Thyroid gland (tissue), 4 donors: Measurements from ENCODE around the gene TRIOBP. TPM values are rescaled to one million over a fixed set of nuclear protein-coding genes. Genes with fewer than 3 reads are reported as not detected.

Experiments
- DNase-seq, 2 donors: peaks; one replicate each; pipeline ENCODE4 v3.0.0-alpha.2; 2019
- H3K27ac ChIP-seq, 3 donors: fragments of 200-600 bp; sonication (generic); 1 replicate in 2 of 3; 2 replicates in 1 of 3; pipeline ENCODE4 v1.5.1; 2016 to 2019; ENCODE audit warnings: mild to moderate bottlenecking in 1 of 3, moderate library complexity in 1 of 3
- H3K27me3 ChIP-seq: fragments of 200-600 bp; sonication (generic); one replicate; pipeline ENCODE4 v1.5.1; 2019
- H3K36me3 ChIP-seq, 2 donors: fragments of 200-600 bp; sonication (generic); one replicate each; pipeline ENCODE4 v1.5.1; 2016 to 2019
- H3K4me1 ChIP-seq, 2 donors: fragments of 200-600 bp; sonication (generic); one replicate each; pipeline ENCODE4 v1.5.1; 2017 to 2019
- H3K4me3 ChIP-seq, 3 donors: fragments of 200-600 bp; sonication (generic); replicated peaks in 1 of 3; 1 replicate in 2 of 3; 2 replicates in 1 of 3; pipeline ENCODE4 v1.5.1; 2016; ENCODE audit warnings: mild to moderate bottlenecking in 1 of 3
- H3K9me3 ChIP-seq: fragments of 200-600 bp; sonication (generic); one replicate; pipeline ENCODE4 v1.5.1; 2017
- POLR2A ChIP-seq, 2 donors: fragments of 450-650 bp; IDR thresholded peaks; one replicate each; pipeline ENCODE4 v1.6.1; 2017; ENCODE audit warnings: antibody characterized with exemption in 2 of 2, mild to moderate bottlenecking in 2 of 2, moderate library complexity in 1 of 2
- WGBS, 2 donors: methylation state at CpG; one replicate each; pipeline ENCODE4 v1.1.5; 2017; 5-methylcytosine and 5-hydroxymethylcytosine counted together
- intact Hi-C: fragments of 100-400 bp; cut with DNase I; formaldehyde crosslinking; loops from one replicate; pipeline ENCODE4 v1.15.1; 2023
- total RNA-seq, 4 donors: library from RNA; depleted of rRNA; stranded (reverse); fragments of >200 nt; gene quantifications; one replicate each; pipeline ENCODE4 v1.2.3, GENCODE V29; 2016
- TF ChIP-seq, protein P1 (sequence below), 6 experiments: fragments of 200-600 bp in 3 of 6; fragments of 450-650 bp in 3 of 6; sonication (generic) in 3 of 6; IDR thresholded peaks; one replicate each; pipeline ENCODE4 v1.5.1; 2016 to 2019; ENCODE audit warnings: antibody characterized with exemption in 6 of 6, mild to moderate bottlenecking in 2 of 6, inconsistent platforms in 1 of 6, moderate library complexity in 1 of 6

TRIOBP gene
- total RNA-seq, 4 donors from 2014 or later: 120 to 150 (median 140) TPM

GRCh38 chr22:37662039-37662438 lies 34.8 kb upstream of the TRIOBP start:
- H3K9me3 ChIP-seq: no peaks in the 10 kb centered on the region
- WGBS, 2 donors: 85 to 93% methylated on average over 5 of the region's 5 CpGs
- TF ChIP-seq, protein P1, sequence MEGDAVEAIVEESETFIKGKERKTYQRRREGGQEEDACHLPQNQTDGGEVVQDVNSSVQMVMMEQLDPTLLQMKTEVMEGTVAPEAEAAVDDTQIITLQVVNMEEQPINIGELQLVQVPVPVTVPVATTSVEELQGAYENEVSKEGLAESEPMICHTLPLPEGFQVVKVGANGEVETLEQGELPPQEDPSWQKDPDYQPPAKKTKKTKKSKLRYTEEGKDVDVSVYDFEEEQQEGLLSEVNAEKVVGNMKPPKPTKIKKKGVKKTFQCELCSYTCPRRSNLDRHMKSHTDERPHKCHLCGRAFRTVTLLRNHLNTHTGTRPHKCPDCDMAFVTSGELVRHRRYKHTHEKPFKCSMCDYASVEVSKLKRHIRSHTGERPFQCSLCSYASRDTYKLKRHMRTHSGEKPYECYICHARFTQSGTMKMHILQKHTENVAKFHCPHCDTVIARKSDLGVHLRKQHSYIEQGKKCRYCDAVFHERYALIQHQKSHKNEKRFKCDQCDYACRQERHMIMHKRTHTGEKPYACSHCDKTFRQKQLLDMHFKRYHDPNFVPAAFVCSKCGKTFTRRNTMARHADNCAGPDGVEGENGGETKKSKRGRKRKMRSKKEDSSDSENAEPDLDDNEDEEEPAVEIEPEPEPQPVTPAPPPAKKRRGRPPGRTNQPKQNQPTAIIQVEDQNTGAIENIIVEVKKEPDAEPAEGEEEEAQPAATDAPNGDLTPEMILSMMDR (IDR thresholded peaks at IDR 0.05): no peak
- TF ChIP-seq POLR2A (IDR thresholded peaks at IDR 0.05): no peak
- H3K36me3 ChIP-seq: no peaks in the 10 kb centered on the region
- intact Hi-C loops: no loop called here
- no peaks in the 10 kb centered on the region for H3K27me3 ChIP-seq
- no peak overlapping the region for H3K4me3 ChIP-seq
- H3K4me1 ChIP-seq: peaks cover 19 to 32% of the 10 kb centered on the region in 2 donors
- H3K27ac ChIP-seq: peak overlapping the region in 1 of 3 donors; percentile 28
- DNase-seq: no peak

DNA sequence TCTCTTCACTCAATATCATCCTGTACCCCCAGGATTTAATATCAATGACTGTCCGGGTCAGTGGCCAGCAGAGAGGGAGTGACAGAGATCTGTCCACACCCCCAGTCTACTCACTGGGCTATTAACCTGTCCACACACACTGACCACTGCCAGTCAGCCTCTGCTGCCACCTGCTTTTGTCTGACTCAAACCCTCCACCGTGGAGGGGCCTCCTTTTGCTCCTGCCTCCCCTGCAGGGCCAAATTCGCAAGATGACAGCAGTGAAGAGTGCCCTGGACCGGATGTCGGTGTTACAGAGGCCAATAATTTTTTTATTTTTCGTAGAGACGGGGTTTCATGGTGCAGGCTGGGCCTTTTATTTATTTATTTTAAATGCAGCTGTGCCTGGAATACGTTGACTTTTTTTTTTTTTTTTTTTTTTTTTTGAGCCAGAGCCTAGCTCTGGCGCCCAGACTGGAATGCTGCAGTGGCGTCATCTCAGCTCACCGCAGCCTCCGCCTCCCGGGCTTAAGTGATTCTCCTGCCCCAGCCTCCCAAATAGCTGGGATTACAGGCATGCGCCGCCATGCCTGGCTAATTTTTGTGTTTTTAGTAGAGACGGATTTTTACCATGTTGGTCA lies 33.2 kb upstream of the TRIOBP start:
- peaks cover 15 to 31% of the 10 kb centered on the region in 2 donors for H3K4me1 ChIP-seq
- no peak overlapping the region for H3K27ac ChIP-seq
- H3K4me3 ChIP-seq: no peak overlapping the region
- no peak for DNase-seq
- no peaks in the 10 kb centered on the region for H3K36me3 ChIP-seq
- no peaks in the 10 kb centered on the region for H3K9me3 ChIP-seq
- TF ChIP-seq, protein P1 (IDR thresholded peaks at IDR 0.05): no peak
- no peak for TF ChIP-seq POLR2A (IDR thresholded peaks at IDR 0.05)
- WGBS, 2 donors: 84 to 91% methylated on average over 16 of the region's 16 CpGs
- H3K27me3 ChIP-seq: no peaks in the 10 kb centered on the region
- intact Hi-C loops: no loop called here

DNA sequence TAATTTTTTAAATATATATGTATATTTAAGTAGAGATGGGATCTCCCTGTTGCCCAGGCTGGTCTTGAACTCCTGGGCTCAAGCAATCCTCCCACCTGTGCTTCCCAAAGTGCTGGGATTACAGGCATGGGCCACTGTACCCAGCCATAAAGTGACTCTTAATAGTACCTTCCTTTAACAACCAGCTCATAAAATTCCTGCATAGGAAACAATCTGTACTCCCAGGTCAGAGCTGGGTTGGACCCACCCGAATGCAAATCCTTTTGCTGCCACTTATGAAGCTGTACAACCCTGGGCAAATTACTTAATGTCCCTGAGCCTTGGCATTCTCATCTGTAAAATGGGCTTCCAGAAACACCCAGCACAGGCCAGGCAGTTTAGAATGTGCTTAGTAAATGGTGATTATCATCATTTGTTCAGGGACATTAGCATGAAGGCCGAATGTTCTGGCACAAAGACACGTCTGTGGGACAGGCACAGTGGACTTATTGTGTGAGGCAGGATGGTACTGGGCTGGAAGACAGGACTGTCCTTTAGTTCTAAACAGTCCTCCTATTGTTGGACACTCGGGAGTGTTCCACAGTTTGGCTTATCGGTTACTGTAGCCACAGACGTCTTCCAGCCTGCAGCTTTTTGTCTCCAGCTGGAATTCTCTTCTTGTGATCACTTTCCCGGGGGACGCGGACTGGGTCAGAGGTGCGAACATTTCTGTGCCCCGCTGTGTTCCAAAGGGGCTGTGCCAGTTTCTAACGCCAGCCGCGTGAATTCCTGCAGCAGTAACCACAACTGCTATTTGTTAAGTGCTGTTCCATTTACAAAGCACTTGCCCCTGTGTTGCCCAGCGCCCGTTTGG lies 32.4 kb upstream of the TRIOBP start:
- DNase-seq: no peak
- Histone ChIP-seq H3K4me1 (peaks cover 12 to 26% of the 10 kb centered on the region in 2 donors), H3K9me3 (no peaks in the 10 kb centered on the region), H3K4me3 (no peak overlapping the region), H3K27ac (no peak overlapping the region), H3K36me3 (no peaks in the 10 kb centered on the region), H3K27me3 (no peaks in the 10 kb centered on the region)
- TF ChIP-seq, protein P1 (IDR thresholded peaks at IDR 0.05): no peak
- no peak for TF ChIP-seq POLR2A (IDR thresholded peaks at IDR 0.05)
- 86 to 87% methylated on average over 16 of the region's 16 CpGs for WGBS, 2 donors
- intact Hi-C loops: no loop called here

GRCh38 chr22:37665487-37665886 lies 31.4 kb upstream of the TRIOBP start:
- Histone ChIP-seq H3K27me3 (no peaks in the 10 kb centered on the region), H3K9me3 (no peaks in the 10 kb centered on the region), H3K4me1 (peaks cover 4 to 16% of the 10 kb centered on the region in 2 donors), H3K27ac (no peak overlapping the region), H3K4me3 (no peak overlapping the region), H3K36me3 (no peaks in the 10 kb centered on the region)
- TF ChIP-seq, protein P1 (IDR thresholded peaks at IDR 0.05): no peak
- TF ChIP-seq POLR2A (IDR thresholded peaks at IDR 0.05): no peak
- intact Hi-C loops: no loop called here
- DNase-seq: no peak
- WGBS, 2 donors: 91 to 96% methylated on average over 22 to 24 of the region's 24 CpGs

GRCh38 chr22:37669586-37669985 lies 27.3 kb upstream of the TRIOBP start:
- TF ChIP-seq POLR2A (IDR thresholded peaks at IDR 0.05): no peak
- TF ChIP-seq, protein P1 (IDR thresholded peaks at IDR 0.05): no peak
- Histone ChIP-seq H3K4me3 (no peak overlapping the region), H3K27ac (no peak overlapping the region), H3K27me3 (no peaks in the 10 kb centered on the region), H3K9me3 (no peaks in the 10 kb centered on the region), H3K36me3 (no peaks in the 10 kb centered on the region), H3K4me1 (peaks cover 5 to 13% of the 10 kb centered on the region in 2 donors)
- intact Hi-C loops: no loop called here
- 92 to 94% methylated on average over 6 of the region's 6 CpGs for WGBS, 2 donors
- no peak for DNase-seq
